ENCODE results near the gene MTERF2. TPM values are rescaled to one million over a fixed set of nuclear protein-coding genes. Genes with fewer than 3 reads are reported as not detected.

The MTERF2 gene, protein sequence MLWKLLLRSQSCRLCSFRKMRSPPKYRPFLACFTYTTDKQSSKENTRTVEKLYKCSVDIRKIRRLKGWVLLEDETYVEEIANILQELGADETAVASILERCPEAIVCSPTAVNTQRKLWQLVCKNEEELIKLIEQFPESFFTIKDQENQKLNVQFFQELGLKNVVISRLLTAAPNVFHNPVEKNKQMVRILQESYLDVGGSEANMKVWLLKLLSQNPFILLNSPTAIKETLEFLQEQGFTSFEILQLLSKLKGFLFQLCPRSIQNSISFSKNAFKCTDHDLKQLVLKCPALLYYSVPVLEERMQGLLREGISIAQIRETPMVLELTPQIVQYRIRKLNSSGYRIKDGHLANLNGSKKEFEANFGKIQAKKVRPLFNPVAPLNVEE
- total RNA-seq (2016; rRNA removed; fragmentation: Illumina TruSeq; extraction: Trizol) (11.6 and 13.6 TPM in 2 replicates), polyA plus RNA-seq (2011; rRNA removed) (8.0 and 9.9 TPM in 2 replicates), polyA minus RNA-seq (2011; rRNA and poly(A)+ RNA removed; ENCODE audit: low replicate concordance) (3.7 and 4.5 TPM in 2 replicates), Bru-seq, nascent RNA (percentile 78 among the genes with signal in this experiment), BruChase-seq, experiment 1, labeled RNA remaining after a 6-hour chase (percentile 66 among the genes with signal in this experiment), BruChase-seq, experiment 2, labeled RNA remaining after a 2-hour chase (percentile 73 among the genes with signal in this experiment)
- total RNA-seq (2016; cell fraction: cytosol; rRNA removed; fragmentation: Illumina TruSeq; extraction: Trizol; ENCODE audit: low read depth): 3.6 and 3.8 TPM in 2 replicates
- 14.0 and 14.6 TPM in 2 replicates for total RNA-seq (2016; cell fraction: insoluble cytoplasmic fraction; rRNA removed; fragmentation: Illumina TruSeq; extraction: Trizol)
- 7.1 and 8.0 TPM in 2 replicates for total RNA-seq (2016; cell fraction: membrane; rRNA removed; fragmentation: Illumina TruSeq; extraction: Trizol)
- 13.6 and 17.6 TPM in 2 replicates for total RNA-seq (2016; cell fraction: nucleus; rRNA removed; fragmentation: Illumina TruSeq; extraction: Trizol)
- 2.4 and 3.5 TPM in 2 replicates for polyA plus RNA-seq (2011; cell fraction: cytosol; rRNA removed)
- polyA plus RNA-seq (2011; cell fraction: nucleus; rRNA removed): 16.4 and 28.8 TPM in 2 replicates
- 11.8 and 14.4 TPM in 2 replicates for polyA plus RNA-seq (2012)
- polyA plus RNA-seq (2016; cell fraction: cytosol; fragmentation: Illumina TruSeq; extraction: Trizol; ENCODE audit: low read depth): 3.5 and 4.3 TPM in 2 replicates
- 16.5 and 20.1 TPM in 2 replicates for polyA plus RNA-seq (2016; cell fraction: insoluble cytoplasmic fraction; fragmentation: Illumina TruSeq; extraction: Trizol; ENCODE audit: low read depth)
- 5.3 and 7.0 TPM in 2 replicates for polyA plus RNA-seq (2016; cell fraction: membrane; fragmentation: Illumina TruSeq; extraction: Trizol; ENCODE audit: low read depth)
- polyA plus RNA-seq (2016; cell fraction: nucleus; fragmentation: Illumina TruSeq; extraction: Trizol; ENCODE audit: insufficient read depth, low read depth): 25.1 and 29.0 TPM in 2 replicates
- 2.7 and 3.5 TPM in 2 replicates for polyA minus RNA-seq (2011; cell fraction: cytosol; rRNA and poly(A)+ RNA removed)
- polyA minus RNA-seq (2011; cell fraction: nucleus; rRNA and poly(A)+ RNA removed): 9.5 and 14.3 TPM in 2 replicates
- long read RNA-seq, experiment 1, transcript MTERF2-201 (3 exons, 1,790 nt): major isoform, 7 of 11 reads
- long read RNA-seq, experiment 1, partial matches to known transcripts: 1 of 11 reads
- long read RNA-seq, experiment 1, other reads (novel, unspliced or antisense): 0 of 11 reads
- long read RNA-seq, experiment 2, transcript MTERF2-201 (3 exons, 1,790 nt): major isoform, 14 of 21 reads
- long read RNA-seq, experiment 2, partial matches to known transcripts: 0 of 21 reads
- long read RNA-seq, experiment 2, other reads (novel, unspliced or antisense): 5 of 21 reads

DNA sequence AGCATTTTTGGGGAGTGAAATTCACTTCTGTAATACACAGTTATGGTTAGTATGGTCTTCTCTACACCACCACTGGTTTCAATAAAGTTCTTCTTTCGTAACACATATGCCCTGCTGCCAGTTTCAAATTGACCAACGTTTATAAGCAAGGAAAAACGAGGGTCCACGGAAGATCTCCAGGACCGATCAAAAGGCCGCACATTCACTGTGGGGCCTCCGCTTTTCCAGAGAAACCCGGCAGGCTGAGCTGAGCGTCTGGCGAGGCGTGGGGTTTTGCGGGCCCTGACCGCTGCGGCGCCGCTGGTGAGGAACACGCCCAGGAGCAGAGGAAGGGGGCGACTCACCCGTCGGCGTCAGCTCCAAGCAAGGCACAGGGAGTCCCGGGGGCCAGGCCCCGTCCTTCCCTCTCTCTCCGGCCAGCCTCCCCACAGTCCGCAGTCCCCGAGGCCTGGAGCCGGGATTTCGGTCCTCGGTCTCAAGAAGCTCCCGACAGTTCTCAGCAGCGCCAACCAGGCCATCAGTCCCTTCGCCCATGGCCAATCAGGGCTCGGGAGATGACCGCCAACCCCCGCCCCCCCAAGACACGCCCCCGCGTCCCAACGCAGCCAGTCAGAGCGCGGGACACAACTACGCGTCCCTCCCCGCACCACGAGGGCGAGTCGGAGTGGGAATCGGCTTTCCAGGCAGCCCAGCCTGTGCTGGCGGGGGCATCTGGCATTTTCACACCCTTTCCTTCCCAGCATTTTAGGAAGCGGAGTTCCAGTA lies at the start of gene MTERF2:
Gene MTERF2 (minus strand): TSS at position 522 of the 765 bp plus-strand sequence. CDS start 8,432 bp downstream, outside the sequence.
- in situ Hi-C loops (cut with HindIII; ENCODE audit: extremely low pct_ligation_motif_present, low pct_unique_long_range_greater_than_20kb) (no loop called here), intact Hi-C loops (cut with micrococcal nuclease; ENCODE audit: unreplicated experiment) (loop anchor here (1.0 kb wide), 2 partner anchors 9 to 105 kb away; no protein-coding TSS in a partner anchor)
- Histone ChIP-seq H2AFZ (ENCODE audit: low read length) (no peak within 1 kb of the TSS), H3K9ac (ENCODE audit: insufficient read depth, low read depth, low read length) (peak within 1 kb of the TSS; percentile 85), H4K20me1 (ENCODE audit: insufficient read depth, low read length) (no peaks in the 10 kb centered on the region), H3K4me3 (replicated peaks in 1 of 3; ENCODE audit: insufficient read depth in 1 of 3, low read depth in 2 of 3, low read length in 3 of 3) (peak within 1 kb of the TSS; percentile 70 to 90 (median 76)), H3K9me3 (ENCODE audit: low read length) (no peaks in the 10 kb centered on the region), H3K79me2 (ENCODE audit: insufficient read depth, low read length) (peaks cover 16% of the 10 kb centered on the region), H3K27ac (ENCODE audit: extremely low read length, insufficient read depth, low read length) (peak within 1 kb of the TSS; percentile 71), H3K36me3 (replicated peaks in 1 of 2; ENCODE audit: control insufficient read depth in 1 of 2, insufficient read depth in 2 of 2, low read length in 2 of 2) (peaks cover 3 to 9% of the 10 kb centered on the region in 2 experiments; a peak in 1 of 5 replicates), H3K27me3 (ENCODE audit: control insufficient read depth in 1 of 2, insufficient read depth in 2 of 2, low read length in 2 of 2) (no peaks in the 10 kb centered on the region; a peak in 1 of 5 replicates), H3K4me2 (ENCODE audit: low read depth, low read length) (peak within 1 kb of the TSS; percentile 96), H3K4me1 (ENCODE audit: insufficient read depth, low read length) (peaks cover 22% of the 10 kb centered on the region)
- WGBS (ENCODE audit: low lambda C conversion rate): under 1% methylated on average over 26 of the region's 50 CpGs
- POLR2A ChIA-PET: interaction anchor here (0.9 to 3.4 kb wide), 7 partner anchors 10 to 629 kb away, joined by 3 to 50 read pairs (median 6); partner anchors contain the start of genes CRY1, POLR3B and TMEM263
- DNase-seq (ENCODE audit: low spot score): peak; percentile 90
- TSS peak; percentile 65 for BruUV-seq (replicated peaks)
- FAIRE-seq: peak; percentile 37
- ATAC-seq: peak; percentile 94
- CTCF ChIA-PET (ENCODE audit: low intra/inter-chr PET ratio, low total read pairs): no interaction called here
- TF ChIP-seq ZNF737 (CRISPR knock-in tag; IDR thresholded peaks at IDR 0.05; ENCODE audit: borderline replicate concordance) (no peak), ZNF572 (CRISPR knock-in tag; IDR thresholded peaks at IDR 0.05) (no peak), ZNF816 (CRISPR knock-in tag; IDR thresholded peaks at IDR 0.05; ENCODE audit: borderline replicate concordance) (no peak), ZNF160 (CRISPR knock-in tag; IDR thresholded peaks at IDR 0.05) (0 out of 2 replicates have a peak, but pooled peaks have one; percentile 54), SOX13 (IDR thresholded peaks at IDR 0.05) (no peak), SOX13 (CRISPR knock-in tag; conservative IDR thresholded peaks at IDR 0.05 in 1 of 2, IDR thresholded peaks at IDR 0.05 in 1 of 2) (0 out of 4 replicates have a peak, but pooled peaks of 1 of the 2 experiments have one; percentile 73), KDM5A (IDR thresholded peaks at IDR 0.05; ENCODE audit: borderline replicate concordance, low read length) (peak; percentile 35; the same call in 1 of the 2 replicates), MEIS1 (CRISPR knock-in tag; IDR thresholded peaks at IDR 0.05; ENCODE audit: borderline replicate concordance) (peak; percentile 62; the same call in 1 of the 2 replicates), ZNF709 (CRISPR knock-in tag; IDR thresholded peaks at IDR 0.05) (peak; percentile 77; the same call in 1 of the 2 replicates)
- TF ChIP-seq, protein P1, sequence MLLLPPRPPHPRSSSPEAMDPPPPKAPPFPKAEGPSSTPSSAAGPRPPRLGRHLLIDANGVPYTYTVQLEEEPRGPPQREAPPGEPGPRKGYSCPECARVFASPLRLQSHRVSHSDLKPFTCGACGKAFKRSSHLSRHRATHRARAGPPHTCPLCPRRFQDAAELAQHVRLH (CRISPR knock-in tag; IDR thresholded peaks at IDR 0.05; ENCODE audit: borderline replicate concordance, low read depth): peak; percentile 73; the same call in 1 of the 2 replicates
